Parathyroid adenoma (tissue), 2 donors: ENCODE results near the gene SUCLG2.

Source experiments
- H2AFZ ChIP-seq: fragments of 300-600 bp; sonication (generic); one replicate; pipeline ENCODE4 v1.7.0; 2017; ENCODE audit warnings: antibody characterized with exemption, mild to moderate bottlenecking
- H3K27ac ChIP-seq: fragments of 300-600 bp; sonication (generic); one replicate; pipeline ENCODE4 v1.7.0; 2017
- H3K27me3 ChIP-seq: fragments of 300-600 bp; sonication (generic); one replicate; pipeline ENCODE4 v1.7.0; 2017; ENCODE audit warnings: low read length; ENCODE audit not compliant: control insufficient read depth, insufficient read depth
- H3K36me3 ChIP-seq: fragments of 300-600 bp; sonication (generic); one replicate; pipeline ENCODE4 v1.7.0; 2017; ENCODE audit warnings: low read length; ENCODE audit not compliant: control insufficient read depth, insufficient read depth
- H3K4me1 ChIP-seq: fragments of 300-600 bp; sonication (generic); one replicate; pipeline ENCODE4 v1.7.0; 2017; ENCODE audit warnings: control low read depth
- H3K4me2 ChIP-seq: fragments of 300-600 bp; sonication (generic); one replicate; pipeline ENCODE4 v1.7.0; 2017; ENCODE audit warnings: low read length
- H3K4me3 ChIP-seq: fragments of 300-600 bp; sonication (generic); one replicate; pipeline ENCODE4 v1.7.0; 2017; ENCODE audit warnings: low read depth, low read length
- H3K79me2 ChIP-seq: fragments of 300-600 bp; sonication (generic); one replicate; pipeline ENCODE4 v1.7.0; 2017; ENCODE audit warnings: control low read depth
- H3K9ac ChIP-seq: fragments of 300-600 bp; sonication (generic); one replicate; pipeline ENCODE4 v1.7.0; 2017; ENCODE audit warnings: mild to moderate bottlenecking
- H3K9me3 ChIP-seq: fragments of 300-600 bp; sonication (generic); one replicate; pipeline ENCODE4 v1.7.0; 2017; ENCODE audit warnings: low read length; ENCODE audit not compliant: control insufficient read depth
- TF ChIP-seq, protein P1 (sequence below): fragments of 300-600 bp; sonication (generic); IDR thresholded peaks from one replicate; pipeline ENCODE4 v1.7.0; 2017; ENCODE audit warnings: antibody characterized with exemption, mild to moderate bottlenecking
- donor health status: primary hyperparathyroidism.

SUCLG2 gene

GRCh38 chr3:67382536-67382935 lies 271.9 kb downstream of the SUCLG2 start:
- no peak overlapping the region for H3K27ac ChIP-seq
- H3K4me2 ChIP-seq, result no peak overlapping the region
- H3K4me3 ChIP-seq, result no peak overlapping the region
- no peaks in the 10 kb centered on the region for H3K9me3 ChIP-seq
- no peak overlapping the region for H3K9ac ChIP-seq
- no peaks in the 10 kb centered on the region for H3K36me3 ChIP-seq
- H2AFZ ChIP-seq, result no peak overlapping the region
- H3K4me1 ChIP-seq, result peaks cover 8% of the 10 kb centered on the region
- TF ChIP-seq, protein P1, sequence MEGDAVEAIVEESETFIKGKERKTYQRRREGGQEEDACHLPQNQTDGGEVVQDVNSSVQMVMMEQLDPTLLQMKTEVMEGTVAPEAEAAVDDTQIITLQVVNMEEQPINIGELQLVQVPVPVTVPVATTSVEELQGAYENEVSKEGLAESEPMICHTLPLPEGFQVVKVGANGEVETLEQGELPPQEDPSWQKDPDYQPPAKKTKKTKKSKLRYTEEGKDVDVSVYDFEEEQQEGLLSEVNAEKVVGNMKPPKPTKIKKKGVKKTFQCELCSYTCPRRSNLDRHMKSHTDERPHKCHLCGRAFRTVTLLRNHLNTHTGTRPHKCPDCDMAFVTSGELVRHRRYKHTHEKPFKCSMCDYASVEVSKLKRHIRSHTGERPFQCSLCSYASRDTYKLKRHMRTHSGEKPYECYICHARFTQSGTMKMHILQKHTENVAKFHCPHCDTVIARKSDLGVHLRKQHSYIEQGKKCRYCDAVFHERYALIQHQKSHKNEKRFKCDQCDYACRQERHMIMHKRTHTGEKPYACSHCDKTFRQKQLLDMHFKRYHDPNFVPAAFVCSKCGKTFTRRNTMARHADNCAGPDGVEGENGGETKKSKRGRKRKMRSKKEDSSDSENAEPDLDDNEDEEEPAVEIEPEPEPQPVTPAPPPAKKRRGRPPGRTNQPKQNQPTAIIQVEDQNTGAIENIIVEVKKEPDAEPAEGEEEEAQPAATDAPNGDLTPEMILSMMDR, result no peak
- H3K27me3 ChIP-seq, result no peaks in the 10 kb centered on the region
- H3K79me2 ChIP-seq, result no peaks in the 10 kb centered on the region

GRCh38 chr3:67381667-67382272 lies 272.6 kb downstream of the SUCLG2 start:
- Histone ChIP-seq H3K27me3 (no peaks in the 10 kb centered on the region), H3K4me1 (peaks cover 8% of the 10 kb centered on the region), H3K27ac (no peak overlapping the region), H3K4me2 (no peak overlapping the region), H2AFZ (no peak overlapping the region), H3K79me2 (no peaks in the 10 kb centered on the region), H3K36me3 (no peaks in the 10 kb centered on the region), H3K9ac (no peak overlapping the region), H3K9me3 (no peaks in the 10 kb centered on the region), H3K4me3 (no peak overlapping the region)
- TF ChIP-seq, protein P1, result peak; percentile 74

DNA sequence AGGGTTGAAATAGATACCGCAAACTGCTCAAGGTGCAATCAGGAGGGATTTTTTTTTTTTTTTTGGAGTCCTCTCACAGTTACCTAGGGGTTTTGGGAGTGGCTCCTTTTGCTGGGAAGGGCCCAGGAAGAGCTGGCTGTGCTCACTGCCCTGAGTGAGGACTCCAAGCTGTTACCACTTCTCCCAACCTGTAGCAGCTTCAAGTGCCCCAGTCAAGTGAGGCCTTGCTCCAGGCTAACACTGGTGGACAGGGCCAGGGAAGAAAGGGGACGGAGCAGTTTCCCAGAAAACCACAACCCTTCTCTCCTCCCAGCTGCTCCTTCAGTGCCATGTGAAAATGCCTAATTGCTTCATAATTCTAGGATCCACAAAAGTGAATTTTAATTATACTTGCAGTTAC lies 274.3 kb downstream of the SUCLG2 start:
- no peak overlapping the region for H2AFZ ChIP-seq
- no peak overlapping the region for H3K4me2 ChIP-seq
- TF ChIP-seq, protein P1, result no peak
- H3K4me3 ChIP-seq, result no peak overlapping the region
- peaks cover 8% of the 10 kb centered on the region for H3K4me1 ChIP-seq
- no peaks in the 10 kb centered on the region for H3K79me2 ChIP-seq
- no peaks in the 10 kb centered on the region for H3K36me3 ChIP-seq
- no peak overlapping the region for H3K9ac ChIP-seq
- no peak overlapping the region for H3K27ac ChIP-seq
- H3K27me3 ChIP-seq, result no peaks in the 10 kb centered on the region
- H3K9me3 ChIP-seq, result no peaks in the 10 kb centered on the region

DNA sequence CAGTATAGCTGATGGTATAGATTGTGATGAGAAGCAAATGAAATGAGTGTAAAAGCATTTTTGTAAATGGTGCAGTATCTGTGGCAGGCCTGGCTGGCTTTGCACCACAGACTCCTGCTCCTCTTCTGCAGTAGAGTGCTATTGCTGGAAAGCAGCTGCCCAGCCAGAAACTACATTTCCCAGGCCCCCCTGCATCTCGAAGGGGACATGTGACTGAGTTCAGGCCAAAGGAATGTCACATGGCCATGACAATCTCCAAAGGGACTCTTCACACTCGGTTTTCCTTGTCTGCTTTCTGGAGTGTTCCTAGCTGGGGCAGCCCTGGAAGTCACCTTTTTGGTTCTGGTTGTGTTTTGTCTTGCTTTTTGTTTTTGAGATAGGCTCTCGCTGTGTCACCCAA lies 277.1 kb downstream of the SUCLG2 start:
- TF ChIP-seq, protein P1, result no peak
- Histone ChIP-seq H3K27ac (no peak overlapping the region), H2AFZ (no peak overlapping the region), H3K4me1 (no peaks in the 10 kb centered on the region), H3K9me3 (no peaks in the 10 kb centered on the region), H3K36me3 (no peaks in the 10 kb centered on the region), H3K4me3 (no peak overlapping the region), H3K9ac (no peak overlapping the region), H3K27me3 (no peaks in the 10 kb centered on the region), H3K79me2 (no peaks in the 10 kb centered on the region), H3K4me2 (no peak overlapping the region)

DNA sequence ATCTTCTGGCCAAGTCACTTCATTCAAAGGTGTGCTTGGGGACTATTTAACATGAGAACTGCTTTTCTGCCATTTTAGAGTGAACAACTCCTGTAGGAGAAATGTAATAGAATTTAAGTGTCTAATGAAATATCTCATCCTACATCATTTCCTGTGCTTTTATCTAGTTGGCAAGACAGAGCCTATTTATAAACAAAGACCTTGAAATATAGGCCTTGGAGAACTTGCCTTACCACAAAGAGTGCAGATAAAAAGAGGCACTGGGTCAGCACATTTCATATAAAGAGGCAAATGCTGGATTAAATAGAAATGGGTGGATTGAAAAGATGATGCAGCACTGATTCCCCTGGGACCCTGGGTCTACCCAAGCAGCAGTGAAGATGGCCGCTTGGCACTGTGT lies 278.0 kb downstream of the SUCLG2 start:
- H2AFZ ChIP-seq, result no peak overlapping the region
- H3K9ac ChIP-seq, result no peak overlapping the region
- H3K27me3 ChIP-seq, result no peaks in the 10 kb centered on the region
- H3K4me1 ChIP-seq, result no peaks in the 10 kb centered on the region
- H3K36me3 ChIP-seq, result no peaks in the 10 kb centered on the region
- H3K9me3 ChIP-seq, result no peaks in the 10 kb centered on the region
- TF ChIP-seq, protein P1, result no peak
- no peak overlapping the region for H3K4me3 ChIP-seq
- no peaks in the 10 kb centered on the region for H3K79me2 ChIP-seq
- H3K27ac ChIP-seq, result no peak overlapping the region
- H3K4me2 ChIP-seq, result no peak overlapping the region
